UCSD-AML1 (cell line): ENCODE results near the gene GPR176.
A peak's percentile ranks its signal among the peaks of the same experiment; 100 is the strongest.
"Not testable (repeated sequence)": the region's sequence is repeated elsewhere in the genome, so short reads cannot be mapped to it uniquely, and the experiment has no call there.

Source experiments
- DNase-seq: peaks from one replicate; lab custom pipeline; 2025; ENCODE audit not compliant: unreplicated experiment; lab: John Stamatoyannopoulos, UW

Gene GPR176

GRCh38 chr15:39936187-39936586 lies 16.1 kb upstream of the GPR176 start:
- DNase-seq: no peak

DNA sequence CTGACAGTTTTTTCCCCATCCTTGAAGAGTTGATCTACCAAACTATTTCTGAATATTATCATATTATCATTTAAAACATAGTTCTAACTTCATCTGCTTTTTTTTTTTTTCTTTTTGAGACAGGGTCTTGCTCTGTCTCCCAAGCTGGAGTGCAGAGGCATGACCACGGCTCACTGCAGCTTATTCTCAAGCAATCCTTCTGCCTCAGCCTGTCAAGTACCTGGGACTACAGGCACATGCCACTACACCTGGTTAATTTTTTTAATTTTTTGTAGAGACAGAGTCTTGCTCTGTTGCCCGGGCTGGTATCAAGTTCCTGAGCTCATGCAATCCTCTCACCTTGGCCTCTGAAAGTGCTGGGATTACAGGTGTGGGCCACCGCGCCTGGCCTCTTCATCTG lies 15.2 kb upstream of the GPR176 start:
- DNase-seq: no peak

- DNase-seq: no peak
Observed at GRCh38 chr15:39934397-39935071, 14.5 kb upstream of the GPR176 start.

- no peak for DNase-seq
Observed at GRCh38 chr15:39931615-39932014, 11.5 kb upstream of the GPR176 start.

DNA sequence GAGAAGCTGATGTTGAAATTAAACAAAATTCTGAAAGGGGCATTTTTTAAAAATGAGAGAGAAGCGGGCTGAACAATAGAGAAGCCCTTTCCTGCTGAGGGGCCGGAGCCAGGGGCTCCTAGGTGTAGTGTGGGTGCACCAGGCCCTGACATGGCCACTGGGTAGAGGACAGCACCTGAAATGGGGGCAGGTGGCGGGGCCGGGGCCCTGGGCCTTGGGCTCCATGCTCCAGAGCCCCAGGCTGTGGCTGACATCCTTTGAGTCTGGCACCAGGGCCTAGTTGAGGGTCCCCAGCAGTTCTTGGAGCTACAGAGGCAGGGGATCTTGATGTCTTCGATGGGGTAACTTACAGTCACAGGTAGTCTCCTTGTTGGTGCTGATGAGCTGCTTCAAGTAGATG lies 6.5 kb upstream of the GPR176 start:
- no peak for DNase-seq

GRCh38 chr15:39925112-39925842 lies 5.2 kb upstream of the GPR176 start:
- DNase-seq: no peak

DNA sequence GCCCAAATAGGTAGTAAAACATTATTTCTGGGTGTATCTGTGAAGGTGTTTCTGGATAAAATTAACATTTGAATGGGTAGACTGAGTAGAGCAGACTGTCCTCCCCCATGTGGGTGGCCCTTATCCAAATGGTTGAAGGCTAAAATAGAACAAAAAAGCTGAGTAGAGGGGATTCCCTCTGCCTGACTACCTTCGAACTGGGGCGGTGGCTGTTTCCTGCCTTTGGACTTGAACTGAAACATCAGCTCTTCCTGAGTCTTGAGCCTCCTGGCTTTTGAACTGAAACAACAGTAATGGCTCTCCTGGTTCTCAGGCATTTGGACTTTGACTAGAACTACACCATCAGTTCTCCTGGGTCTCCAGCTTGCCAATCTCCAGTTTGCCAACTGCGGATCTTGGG lies 4.4 kb upstream of the GPR176 start:
- no peak for DNase-seq

DNA sequence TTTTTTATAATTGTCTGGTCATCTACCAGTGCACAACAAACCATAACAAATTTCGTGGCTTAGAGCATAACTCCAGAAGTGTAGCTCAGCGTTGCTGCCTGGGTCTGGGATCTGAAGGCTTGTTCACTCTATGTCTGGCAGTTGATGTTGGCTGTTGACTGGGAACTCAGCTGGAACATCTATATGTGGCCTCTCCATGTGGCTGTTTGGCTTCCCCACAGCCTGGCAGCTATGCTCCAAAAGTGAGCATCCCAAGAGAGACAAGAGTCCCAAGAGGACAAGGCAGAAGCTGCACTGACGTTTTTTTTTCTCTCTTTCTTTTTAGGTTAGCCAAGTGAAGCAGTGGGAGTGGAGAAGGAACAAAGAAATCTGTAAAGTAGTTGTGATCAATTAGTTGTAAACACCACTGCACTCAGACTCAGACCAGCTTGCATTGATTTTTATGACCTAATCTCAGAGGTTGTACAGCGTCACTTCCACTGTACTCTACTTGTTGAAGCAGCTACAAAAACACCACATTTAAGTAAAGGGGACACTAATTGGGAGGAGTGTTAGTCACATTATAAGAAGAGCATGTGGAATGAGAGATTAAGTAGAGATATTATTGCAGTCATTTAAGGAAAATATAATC lies 2.5 kb upstream of the GPR176 start:
- DNase-seq: no peak

- DNase-seq: no peak
Observed at GRCh38 chr15:39921274-39921638, 1.2 kb upstream of the GPR176 start.

DNA sequence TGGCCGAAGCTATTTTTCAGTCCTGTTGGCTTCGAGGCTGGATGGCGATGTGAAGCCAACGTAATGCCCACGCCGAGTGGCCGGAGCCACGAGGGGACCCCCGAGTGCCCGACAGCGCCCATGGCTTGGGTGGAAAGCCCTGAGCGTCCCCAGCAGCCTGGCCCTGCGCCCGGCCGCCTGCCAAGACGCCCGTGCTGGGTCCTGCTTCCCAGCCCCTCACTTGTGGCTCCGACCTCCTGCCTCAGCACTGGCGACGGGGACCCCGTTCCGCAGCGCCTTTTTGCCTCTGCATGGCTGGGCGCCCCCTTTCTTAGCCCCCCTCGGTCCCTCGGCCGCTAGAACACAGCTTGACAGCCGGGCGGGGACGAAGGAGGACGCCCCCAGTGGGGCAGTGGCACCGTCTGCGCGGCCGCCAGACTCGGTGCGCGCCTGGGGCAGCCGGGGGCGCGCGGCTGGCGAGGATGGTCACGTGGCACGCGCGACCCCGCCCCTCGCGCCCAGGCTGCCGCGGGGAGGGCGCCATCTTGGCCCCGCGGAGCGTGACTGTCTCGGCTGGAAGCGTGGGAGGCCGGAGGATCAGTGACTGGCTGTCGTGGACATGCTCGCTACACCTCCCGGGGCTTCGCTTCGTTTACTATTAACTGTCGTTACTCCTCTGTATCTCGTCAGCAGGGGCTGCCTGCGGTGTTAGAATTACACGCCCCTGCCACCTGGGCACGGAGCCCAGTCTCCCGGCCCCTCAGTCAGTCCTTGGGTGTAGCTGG lies 626 bp upstream of the GPR176 start:
- DNase-seq: peak; percentile 27

DNA sequence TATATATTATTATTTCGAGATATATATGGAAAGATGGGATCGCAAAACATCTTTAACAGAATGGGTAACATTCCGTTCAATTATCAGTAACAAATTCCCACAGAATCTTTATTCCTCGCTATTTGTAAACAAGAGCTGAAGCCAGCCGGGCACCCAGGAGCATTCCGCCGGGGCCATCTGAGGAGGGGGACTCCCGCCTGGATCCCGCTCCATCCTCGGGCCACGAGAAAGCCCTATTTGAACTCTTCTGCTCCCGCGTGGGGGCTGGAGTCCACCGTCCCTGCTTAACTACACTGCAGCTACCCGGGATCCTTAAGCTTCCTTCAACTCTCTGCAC lies 687 bp downstream of the GPR176 start:
- DNase-seq: no peak

DNA sequence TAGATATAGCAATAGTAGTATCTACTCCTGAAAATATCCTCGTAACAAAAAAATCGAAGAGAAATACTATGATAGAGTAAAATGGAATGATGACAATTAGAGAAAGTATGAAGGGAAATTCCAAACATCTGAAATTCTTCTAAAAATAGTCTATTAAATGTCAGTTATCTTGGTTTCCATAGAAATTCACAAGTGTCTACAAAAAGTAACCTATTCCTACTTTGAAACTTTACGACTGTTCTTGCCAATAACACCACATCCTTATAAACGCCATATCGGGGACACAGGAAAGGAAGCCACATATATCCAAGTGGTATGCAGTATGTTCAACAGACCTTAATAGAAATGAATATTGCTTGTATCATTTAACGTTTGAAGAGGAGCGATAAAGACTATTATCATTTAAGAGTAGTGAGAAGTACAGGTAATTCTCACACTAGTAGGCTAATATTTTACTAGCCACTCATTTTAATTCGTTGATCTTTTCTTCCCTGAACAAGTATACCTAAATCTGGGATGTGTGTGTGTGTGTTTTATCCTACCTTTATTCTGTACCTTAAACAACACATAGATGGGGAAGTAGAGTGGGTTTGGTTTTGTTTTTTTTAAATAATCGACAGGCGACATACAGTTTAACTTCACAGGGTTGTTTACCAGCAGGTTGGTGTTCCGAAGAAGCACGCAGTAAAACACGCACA lies 1.2 kb downstream of the GPR176 start:
- no peak for DNase-seq

- DNase-seq: no peak
Observed at GRCh38 chr15:39914977-39915376, 5.1 kb downstream of the GPR176 start.

DNA sequence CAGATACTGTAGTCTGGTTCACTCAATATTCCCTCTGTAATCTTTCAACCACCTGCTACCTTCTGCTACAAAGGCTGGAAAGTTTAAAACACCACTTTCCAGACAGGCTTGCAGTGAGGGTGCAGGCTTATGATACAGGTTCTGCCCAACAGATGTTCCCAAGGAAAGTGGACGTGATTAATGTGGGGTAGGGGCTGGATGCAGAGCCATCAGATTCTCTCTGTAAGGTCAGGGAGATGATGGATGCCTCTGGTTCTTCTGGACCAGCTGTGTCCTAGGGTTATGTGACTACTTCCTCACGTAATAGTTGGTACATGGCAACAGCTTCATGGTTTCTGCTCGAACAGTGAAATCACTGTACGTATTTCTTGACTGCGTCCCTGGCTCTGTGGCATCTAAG lies 11.1 kb downstream of the GPR176 start:
- DNase-seq: no peak

- DNase-seq: no peak
Observed at GRCh38 chr15:39908186-39908585, 11.9 kb downstream of the GPR176 start.

DNA sequence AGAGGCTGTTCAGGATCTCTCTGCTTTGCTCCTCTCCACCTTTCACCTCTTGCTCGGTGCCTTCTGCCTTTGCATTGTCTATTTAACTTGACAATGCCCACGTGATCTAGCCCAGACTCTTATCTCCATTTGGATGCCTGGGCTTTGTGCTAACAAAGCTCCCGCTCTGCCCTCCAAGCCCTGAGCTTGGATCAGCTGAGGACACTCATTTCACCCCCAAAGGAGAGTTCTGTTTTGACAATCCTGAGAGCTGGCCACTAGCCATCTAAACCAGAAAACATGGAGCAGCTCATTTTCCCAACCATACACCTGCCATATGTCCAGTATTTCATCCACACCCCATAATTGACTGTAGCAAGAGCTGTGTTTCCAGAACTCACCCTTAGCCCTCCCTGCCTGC lies 12.8 kb downstream of the GPR176 start:
- DNase-seq: no peak

GRCh38 chr15:39904115-39904514 lies 16.0 kb downstream of the GPR176 start:
- DNase-seq: no peak

- no peak for DNase-seq
Observed at GRCh38 chr15:39898317-39898716, 21.7 kb downstream of the GPR176 start.

DNA sequence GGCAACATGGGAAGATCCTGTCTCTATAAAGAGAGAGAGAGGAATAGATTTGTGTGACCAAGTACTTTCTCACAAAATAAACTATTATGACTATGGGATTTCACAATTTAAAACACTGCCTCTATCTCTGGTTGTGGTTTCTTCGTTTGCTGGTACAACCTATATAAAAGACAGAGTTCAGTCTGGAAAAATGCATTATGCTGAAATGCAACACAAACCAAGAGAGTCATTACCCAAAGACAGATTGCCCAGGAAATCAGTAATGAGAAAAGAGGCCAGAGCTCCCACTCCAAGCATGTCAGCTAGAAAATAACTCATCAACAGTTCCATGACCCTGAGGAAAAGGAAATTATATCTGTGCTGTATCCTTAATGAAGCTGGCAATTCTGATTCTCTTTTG lies 23.2 kb downstream of the GPR176 start:
- DNase-seq: no peak

- DNase-seq: no peak
Observed at GRCh38 chr15:39896101-39896500, 24.0 kb downstream of the GPR176 start.

- DNase-seq: not testable (repeated sequence)
Observed at GRCh38 chr15:39893051-39893450, 27.0 kb downstream of the GPR176 start.
